ENCODE measurements around the gene MT1M.

Gene MT1M

GRCh38 chr16:56653218-56653617 is 20.8 kb downstream of the MT1M start:
- H3K4me3 ChIP-seq (ENCODE audit: low read depth, low read length) = no peak overlapping the region
- no peaks in the 10 kb centered on the region for H3K36me3 ChIP-seq (ENCODE audit: control insufficient read depth, insufficient read depth, low read length)
- peaks cover 7% of the 10 kb centered on the region for H3K4me1 ChIP-seq
- H3K27ac ChIP-seq = no peak overlapping the region
- TF ChIP-seq CTCF (IDR thresholded peaks at IDR 0.05) = no peak
- H3K4me2 ChIP-seq (ENCODE audit: low read length) = no peak overlapping the region
- H3K79me2 ChIP-seq = no peaks in the 10 kb centered on the region
- no peaks in the 10 kb centered on the region for H3K9me3 ChIP-seq (ENCODE audit: control insufficient read depth, low read length)
- H3K27me3 ChIP-seq (ENCODE audit: control insufficient read depth, insufficient read depth, low read length) = no peaks in the 10 kb centered on the region
- no peak overlapping the region for H2AFZ ChIP-seq
- no peak overlapping the region for H3K9ac ChIP-seq

- H3K27me3 ChIP-seq (ENCODE audit: control insufficient read depth, insufficient read depth, low read length) = no peaks in the 10 kb centered on the region
- no peak for TF ChIP-seq CTCF (IDR thresholded peaks at IDR 0.05)
- peak within 1 kb of the TSS; percentile 85 for H2AFZ ChIP-seq
- no peaks in the 10 kb centered on the region for H3K36me3 ChIP-seq (ENCODE audit: control insufficient read depth, insufficient read depth, low read length)
- H3K4me2 ChIP-seq (ENCODE audit: low read length) = peak within 1 kb of the TSS; percentile 64
- no peaks in the 10 kb centered on the region for H3K9me3 ChIP-seq (ENCODE audit: control insufficient read depth, low read length)
- H3K9ac ChIP-seq = no peak within 1 kb of the TSS
- peak within 1 kb of the TSS; percentile 45 for H3K4me3 ChIP-seq (ENCODE audit: low read depth, low read length)
- no peaks in the 10 kb centered on the region for H3K79me2 ChIP-seq
- H3K4me1 ChIP-seq = peaks cover 8% of the 10 kb centered on the region
- no peak within 1 kb of the TSS for H3K27ac ChIP-seq
Measured at GRCh38 chr16:56657555-56658326, 25.3 kb downstream of the MT1M start, which contains the start of gene MT1F. MT1F (plus strand) TSS chr16:56657959; CDS start chr16:56658059, 100 bp downstream.

- Histone ChIP-seq H3K9me3 (ENCODE audit: control insufficient read depth, low read length) (no peaks in the 10 kb centered on the region), H3K27ac (no peak overlapping the region), H3K36me3 (ENCODE audit: control insufficient read depth, insufficient read depth, low read length) (no peaks in the 10 kb centered on the region)
Measured at GRCh38 chr16:56658327-56658875, 25.9 kb downstream of the MT1M start.

GRCh38 chr16:56662357-56663354 is 30.2 kb downstream of the MT1M start:
- no peak overlapping the region for H2AFZ ChIP-seq
- no peaks in the 10 kb centered on the region for H3K79me2 ChIP-seq
- H3K4me2 ChIP-seq (ENCODE audit: low read length) = no peak overlapping the region
- H3K9ac ChIP-seq = no peak overlapping the region
- no peaks in the 10 kb centered on the region for H3K36me3 ChIP-seq (ENCODE audit: control insufficient read depth, insufficient read depth, low read length)
- H3K9me3 ChIP-seq (ENCODE audit: control insufficient read depth, low read length) = no peaks in the 10 kb centered on the region
- H3K4me3 ChIP-seq (ENCODE audit: low read depth, low read length) = no peak overlapping the region
- H3K27me3 ChIP-seq (ENCODE audit: control insufficient read depth, insufficient read depth, low read length) = peaks cover 2% of the 10 kb centered on the region
- peaks cover 5% of the 10 kb centered on the region for H3K4me1 ChIP-seq
- no peak overlapping the region for H3K27ac ChIP-seq
- TF ChIP-seq CTCF (IDR thresholded peaks at IDR 0.05) = no peak

More at GRCh38 chr16:56658327-56658875, 25.9 kb downstream of the MT1M start:
- Histone ChIP-seq H3K27me3 (ENCODE audit: control insufficient read depth, insufficient read depth, low read length) (no peaks in the 10 kb centered on the region), H3K79me2 (no peaks in the 10 kb centered on the region), H3K4me2 (ENCODE audit: low read length) (peak overlapping the region; percentile 64), H3K4me3 (ENCODE audit: low read depth, low read length) (peak overlapping the region; percentile 45), H2AFZ (peak overlapping the region; percentile 85), H3K4me1 (peaks cover 8% of the 10 kb centered on the region), H3K9ac (no peak overlapping the region)
- TF ChIP-seq CTCF (IDR thresholded peaks at IDR 0.05) = no peak

Measured in parathyroid adenoma (tissue), 2 donors.